Lower lobe of right lung (tissue), 2 donors: Measurements from ENCODE around the gene CBFA2T3. TPM values are rescaled to one million over a fixed set of nuclear protein-coding genes. Genes with fewer than 3 reads are reported as not detected.

Experiments used
- ATAC-seq, 2 donors: fragments of 200-7000 bp; cut with Tn5 transposase; one replicate each; pipeline ENCODE4 v1.9.1; 2020 to 2022; ENCODE audit warnings: mild to moderate bottlenecking in 2 of 2, moderate library complexity in 2 of 2
- DNase-seq: peaks from one replicate; pipeline ENCODE4 v3.0.0-alpha.2; 2020
- H3K27ac ChIP-seq: fragments of 200-600 bp; one replicate; pipeline ENCODE4 v1.8.0; 2022
- H3K27me3 ChIP-seq: fragments of 200-600 bp; one replicate; pipeline ENCODE4 v1.8.0; 2022; ENCODE audit warnings: low read depth
- H3K36me3 ChIP-seq: fragments of 200-600 bp; one replicate; pipeline ENCODE4 v1.8.0; 2022; ENCODE audit warnings: mild to moderate bottlenecking
- H3K4me1 ChIP-seq: fragments of 200-600 bp; one replicate; pipeline ENCODE4 v1.8.0; 2022
- H3K4me3 ChIP-seq: fragments of 200-600 bp; one replicate; pipeline ENCODE4 v1.8.0; 2022; ENCODE audit warnings: mild to moderate bottlenecking
- H3K9me3 ChIP-seq: fragments of 200-600 bp; one replicate; pipeline ENCODE4 v1.8.0; 2022
- CTCF ChIP-seq: fragments of 200-600 bp; IDR thresholded peaks from one replicate; pipeline ENCODE4 v1.8.0; 2022; ENCODE audit warnings: antibody characterized with exemption, mild to moderate bottlenecking
- intact Hi-C: fragments of 100-400 bp; cut with DNase I; formaldehyde crosslinking; loops from one replicate; pipeline ENCODE4 v1.11.0; 2022
- total RNA-seq: library from RNA; stranded (reverse); fragmentation: NEBNext Ultra II Directional; extraction: Animal tissue kit (Norgen Biotek cat#: 25700); gene quantifications from one replicate; pipeline ENCODE4 v1.2.1, GENCODE V29; 2021
- donor health status: DM: no; HTN: yes; CAD: no; lungs with severe emphysema.

CBFA2T3 gene
- total RNA-seq, 1 donor from 2014 or later = 14.3 TPM

- intact Hi-C loops = no loop called here
- DNase-seq (no peak), ATAC-seq (no peak)
- Histone ChIP-seq H3K4me1 (no peaks in the 10 kb centered on the region), H3K27me3 (no peaks in the 10 kb centered on the region), H3K4me3 (no peak overlapping the region), H3K9me3 (no peaks in the 10 kb centered on the region), H3K27ac (no peak overlapping the region), H3K36me3 (peaks cover 36% of the 10 kb centered on the region)
- no peak for TF ChIP-seq CTCF
These were observed 149.3 kb downstream of the CBFA2T3 start for GRCh38 chr16:88827727-88828126.

- H3K27ac ChIP-seq = no peak overlapping the region
- DNase-seq (no peak), ATAC-seq (no peak)
- no peaks in the 10 kb centered on the region for H3K27me3 ChIP-seq
- H3K4me1 ChIP-seq = no peaks in the 10 kb centered on the region
- no peaks in the 10 kb centered on the region for H3K9me3 ChIP-seq
- no peak overlapping the region for H3K4me3 ChIP-seq
- intact Hi-C loops = no loop called here
- H3K36me3 ChIP-seq = peaks cover 50% of the 10 kb centered on the region
- TF ChIP-seq CTCF = no peak
These were observed 150.8 kb downstream of the CBFA2T3 start for GRCh38 chr16:88826070-88826840.

GRCh38 chr16:88825146-88825545, 151.9 kb downstream of the CBFA2T3 start:
- Histone ChIP-seq H3K36me3 (peaks cover 52% of the 10 kb centered on the region), H3K4me1 (no peaks in the 10 kb centered on the region), H3K27me3 (no peaks in the 10 kb centered on the region), H3K27ac (no peak overlapping the region), H3K4me3 (no peak overlapping the region), H3K9me3 (no peaks in the 10 kb centered on the region)
- DNase-seq = no peak
- no peak for ATAC-seq
- no peak for TF ChIP-seq CTCF
- intact Hi-C loops = no loop called here

Other genes starting within 250 kb of the CBFA2T3 start
- 164 TPM for gene PIEZO1, start 192.0 kb downstream of the CBFA2T3 start, total RNA-seq
- 3.5 TPM for gene CDT1, start 173.4 kb downstream of the CBFA2T3 start, total RNA-seq
- gene APRT, start 165.3 kb downstream of the CBFA2T3 start, total RNA-seq = 87.8 TPM
- 48.5 TPM for gene GALNS, start 120.3 kb downstream of the CBFA2T3 start, total RNA-seq
- gene TRAPPC2L, start 120.1 kb downstream of the CBFA2T3 start, total RNA-seq = 51.4 TPM
- not detected for gene PABPN1L, start 110.5 kb downstream of the CBFA2T3 start, total RNA-seq
- gene ACSF3, start 116.6 kb upstream of the CBFA2T3 start, total RNA-seq = 31.7 TPM
- 0.50 TPM for gene CDH15, start 194.5 kb upstream of the CBFA2T3 start, total RNA-seq
- 132 TPM for gene SLC22A31, start 223.3 kb upstream of the CBFA2T3 start, total RNA-seq
- gene ZNF778, start 240.5 kb upstream of the CBFA2T3 start, total RNA-seq = 9.7 TPM